IMR-90 (cell line): Measurements from ENCODE around the gene RBP2. TPM values are rescaled to one million over a fixed set of nuclear protein-coding genes. Genes with fewer than 3 reads are reported as not detected.

ENCODE experiments used
- ATAC-seq: fragments of 200-7000 bp; cut with Tn5 transposase; 2 replicates; pipeline ENCODE4 v1.9.1; 2020; ENCODE audit warnings: low read depth, mild to moderate bottlenecking, moderate library complexity
- BruUV-seq: library from RNA; stranded (reverse); fragments of 400-500 nt; replicated peaks from 2 replicates; lab custom pipeline; 2021; lab: Mats Ljungman, UMichigan
- CTCF ChIA-PET: fragments of 300-600 bp; formaldehyde crosslinking; extraction: SDS; loops from one replicate; lab custom pipeline; 2021; ENCODE audit warnings: antibody characterized with exemption; lab: Yijun Ruan, JAX
- POLR2A ChIA-PET: fragments of 300-600 bp; sonication (Branson Sonifier 250); formaldehyde crosslinking; loops from one replicate; lab custom pipeline; 2022; ENCODE audit warnings: antibody characterized with exemption; ENCODE audit not compliant: unreplicated experiment; lab: Charles Lee
- DNase-seq: peaks from one replicate; pipeline ENCODE4 v3.0.0; 2013
- H2AFZ ChIP-seq: replicated peaks from 2 replicates; pipeline ENCODE3; 2013; ENCODE audit warnings: low read length, mild to moderate bottlenecking; ENCODE audit not compliant: poor library complexity
- H2AK5ac ChIP-seq: 2 replicates; pipeline ENCODE4 v1.6.1; 2013; ENCODE audit warnings: low read depth, low read length, inconsistent platforms
- H2AK9ac ChIP-seq: replicated peaks from 2 replicates; pipeline ENCODE3; 2013; ENCODE audit warnings: mild to moderate bottlenecking, low read depth, low read length, moderate library complexity; ENCODE audit not compliant: poor library complexity
- H2BK120ac ChIP-seq: 2 replicates; pipeline ENCODE4 v1.6.1; 2013; ENCODE audit warnings: low read depth, low read length, inconsistent platforms
- H2BK15ac ChIP-seq: 3 replicates; pipeline ENCODE4 v1.6.1; 2013; ENCODE audit warnings: low read depth, low read length, inconsistent platforms
- H2BK20ac ChIP-seq: 2 replicates; pipeline ENCODE4 v1.6.1; 2013; ENCODE audit warnings: low read depth, mild to moderate bottlenecking, inconsistent platforms, low read length, moderate library complexity
- H2BK5ac ChIP-seq: 2 replicates; pipeline ENCODE4 v1.6.1; 2013; ENCODE audit warnings: mild to moderate bottlenecking, low read depth, low read length, inconsistent platforms; ENCODE audit not compliant: poor library complexity, severe bottlenecking
- H3K14ac ChIP-seq: replicated peaks from 2 replicates; pipeline ENCODE4 v1.6.1; 2013; ENCODE audit warnings: low read depth, low read length, inconsistent platforms
- H3K18ac ChIP-seq: 2 replicates; pipeline ENCODE4 v1.6.1; 2013; ENCODE audit warnings: low read depth, low read length, control low read depth
- H3K23ac ChIP-seq: 2 replicates; pipeline ENCODE4 v1.6.1; 2013; ENCODE audit warnings: low read depth, low read length, inconsistent platforms
- H3K27ac ChIP-seq: 2 replicates; pipeline ENCODE4 v1.5.1; 2013; ENCODE audit warnings: mild to moderate bottlenecking, control low read depth, low read length; ENCODE audit not compliant: insufficient read depth
- H3K27me3 ChIP-seq: 2 replicates; pipeline ENCODE4 v1.6.1; 2013; ENCODE audit warnings: low read length; ENCODE audit not compliant: control insufficient read depth, insufficient read depth
- H3K36me3 ChIP-seq: 2 replicates; pipeline ENCODE4 v1.6.1; 2013; ENCODE audit warnings: low read length, mixed read lengths; ENCODE audit not compliant: control insufficient read depth, insufficient read depth
- H3K4ac ChIP-seq: 2 replicates; pipeline ENCODE4 v1.6.1; 2013; ENCODE audit warnings: low read depth, low read length, inconsistent platforms
- H3K4me1 ChIP-seq: 2 replicates; pipeline ENCODE4 v1.6.1; 2013; ENCODE audit warnings: low read length, mixed read lengths; ENCODE audit not compliant: control insufficient read depth, insufficient read depth
- H3K4me2 ChIP-seq: 2 replicates; pipeline ENCODE4 v1.6.1; 2013; ENCODE audit warnings: low read depth, mild to moderate bottlenecking, control low read depth, low read length, moderate library complexity
- H3K4me3 ChIP-seq: 2 replicates; pipeline ENCODE4 v1.5.1; 2013; ENCODE audit warnings: low read depth, mild to moderate bottlenecking, control low read depth, low read length, moderate library complexity; ENCODE audit not compliant: insufficient read depth
- H3K56ac ChIP-seq: 2 replicates; pipeline ENCODE4 v1.6.1; 2013; ENCODE audit warnings: low read length, inconsistent platforms; ENCODE audit not compliant: insufficient read depth; ENCODE audit errors: extremely low read depth
- H3K79me1 ChIP-seq, 2 experiments: 2 replicates each; pipeline ENCODE4 v1.6.1; 2013; ENCODE audit warnings: low read length in 2 of 2, inconsistent platforms in 1 of 2, low read depth in 1 of 2
- H3K9ac ChIP-seq: 2 replicates; pipeline ENCODE4 v1.6.1; 2013; ENCODE audit warnings: low read depth, low read length, control low read depth
- H3K9me1 ChIP-seq: 2 replicates; pipeline ENCODE4 v1.6.1; 2013; ENCODE audit warnings: low read length, inconsistent platforms; ENCODE audit not compliant: insufficient read depth
- H3K9me3 ChIP-seq: 2 replicates; pipeline ENCODE4 v1.6.1; 2013; ENCODE audit warnings: low read length; ENCODE audit not compliant: control insufficient read depth, insufficient read depth
- H4K20me1 ChIP-seq: 2 replicates; pipeline ENCODE4 v1.6.1; 2013; ENCODE audit warnings: low read length, inconsistent platforms; ENCODE audit not compliant: insufficient read depth
- H4K5ac ChIP-seq: 2 replicates; pipeline ENCODE4 v1.6.1; 2013; ENCODE audit warnings: mild to moderate bottlenecking, low read depth, low read length, control low read depth
- H4K8ac ChIP-seq, 2 experiments: 2 replicates each; pipeline ENCODE4 v1.6.1; 2013; ENCODE audit warnings: low read depth in 2 of 2, low read length in 2 of 2, control low read depth in 1 of 2, inconsistent platforms in 1 of 2
- H4K91ac ChIP-seq: 2 replicates; pipeline ENCODE4 v1.6.1; 2013; ENCODE audit warnings: low read depth, low read length, inconsistent platforms; ENCODE audit not compliant: insufficient read depth
- BHLHE40 ChIP-seq: fragments of 150-350 bp; IDR thresholded peaks from 2 replicates; pipeline ENCODE4 v1.6.1; 2016; ENCODE audit warnings: mild to moderate bottlenecking, low read depth, low read length
- CEBPB ChIP-seq: IDR thresholded peaks from 2 replicates; pipeline ENCODE4 v1.6.1; 2012; ENCODE audit warnings: low read depth, low read length, improper control_type of control experiment
- CHD1 ChIP-seq: IDR thresholded peaks from 2 replicates; pipeline ENCODE4 v1.6.1; 2012; ENCODE audit warnings: low read depth, low read length, improper control_type of control experiment
- FOS ChIP-seq: fragments of 150-350 bp; IDR thresholded peaks from 2 replicates; pipeline ENCODE4 v1.6.1; 2016; ENCODE audit warnings: low read depth, low read length
- MAFK ChIP-seq: IDR thresholded peaks from 2 replicates; pipeline ENCODE4 v1.6.1; 2012; ENCODE audit warnings: low read depth, low read length, improper control_type of control experiment
- MAZ ChIP-seq: IDR thresholded peaks from 2 replicates; pipeline ENCODE4 v1.6.1; 2012; ENCODE audit warnings: low read depth, mild to moderate bottlenecking, low read length, improper control_type of control experiment, moderate library complexity, borderline replicate concordance
- MXI1 ChIP-seq: IDR thresholded peaks from 2 replicates; pipeline ENCODE4 v1.6.1; 2012; ENCODE audit warnings: low read depth, mild to moderate bottlenecking, low read length, moderate library complexity, borderline replicate concordance
- NFE2L2 ChIP-seq: fragments of 150-350 bp; IDR thresholded peaks from 2 replicates; pipeline ENCODE4 v1.6.1; 2016; ENCODE audit warnings: low read depth, mild to moderate bottlenecking, low read length
- POLR2A ChIP-seq: IDR thresholded peaks from 2 replicates; pipeline ENCODE4 v1.6.1; 2012; ENCODE audit warnings: mild to moderate bottlenecking, low read depth, low read length
- RAD21 ChIP-seq: IDR thresholded peaks from 2 replicates; pipeline ENCODE4 v1.6.1; 2012; ENCODE audit warnings: low read length, improper control_type of control experiment
- RCOR1 ChIP-seq: IDR thresholded peaks from 2 replicates; pipeline ENCODE4 v1.6.1; 2012; ENCODE audit warnings: mild to moderate bottlenecking, low read length, improper control_type of control experiment; ENCODE audit not compliant: insufficient replicate concordance
- RFX5 ChIP-seq: IDR thresholded peaks from 2 replicates; pipeline ENCODE4 v1.8.0; 2012; ENCODE audit warnings: low read depth, mild to moderate bottlenecking, low read length, moderate library complexity
- SMC3 ChIP-seq: fragments of 150-350 bp; IDR thresholded peaks from 2 replicates; pipeline ENCODE4 v1.6.1; 2016; ENCODE audit warnings: low read depth, mild to moderate bottlenecking, antibody characterized with exemption, low read length, moderate library complexity
- WGBS, 2 experiments: methylation state at CpG; one replicate each; pipeline versions ENCODE4 v1.1.5 to v1.1.7; 2013; ENCODE audit warnings: missing lambda C conversion rate in 2 of 2; ENCODE audit not compliant: insufficient read length in 1 of 2; ENCODE audit errors: extremely low coverage in 2 of 2; 5-methylcytosine and 5-hydroxymethylcytosine counted together
- dilution Hi-C: fragments of 300-500 bp; cut with HindIII; formaldehyde crosslinking; loops from one replicate; pipeline ENCODE4 v1.14.3; 2018; ENCODE audit warnings: low sequenced_read_pairs; ENCODE audit not compliant: unreplicated experiment
- in situ Hi-C: fragments of 300-500 bp; cut with MboI; formaldehyde crosslinking; loops from 3 replicates; pipeline ENCODE4 v1.14.3; 2019; ENCODE audit warnings: low sequenced_read_pairs, inconsistent platforms, mixed read lengths
- intact Hi-C: fragments of 100-400 bp; cut with micrococcal nuclease; formaldehyde crosslinking; loops from 2 replicates; pipeline ENCODE4 v1.10.0; 2022
- polyA plus RNA-seq, 3 experiments: library from polyadenylated mRNA; depleted of rRNA; stranded (reverse); fragments of >200 nt; gene quantifications; 2 replicates each; pipeline ENCODE4 v1.2.3, GENCODE V29; 2012; ENCODE audit warnings: low replicate concordance in 1 of 3
- total RNA-seq: library from RNA; depleted of rRNA; stranded (reverse); fragments of >200 nt; gene quantifications from 2 replicates; pipeline ENCODE4 v1.2.3, GENCODE V29; 2012
- TF ChIP-seq, protein P1 (sequence below): conservative IDR thresholded peaks from 2 replicates; pipeline ENCODE4 v1.5.1; 2012; ENCODE audit warnings: mild to moderate bottlenecking, low read depth, low read length, improper control_type of control experiment
- TF ChIP-seq, protein P2 (sequence below): fragments of 150-350 bp; IDR thresholded peaks from 2 replicates; pipeline ENCODE4 v1.6.1; 2017; ENCODE audit warnings: mild to moderate bottlenecking, antibody characterized with exemption, low read length, low read depth
- TF ChIP-seq, protein P3 (sequence below): fragments of 150-350 bp; IDR thresholded peaks from 2 replicates; pipeline ENCODE4 v1.6.1; 2016; ENCODE audit warnings: low read depth, mild to moderate bottlenecking, low read length, moderate library complexity, borderline replicate concordance

RBP2 gene
- total and polyA plus RNA-seq, 2 of the 4 experiments (the other 2 are of a cell fraction) = not detected

DNA sequence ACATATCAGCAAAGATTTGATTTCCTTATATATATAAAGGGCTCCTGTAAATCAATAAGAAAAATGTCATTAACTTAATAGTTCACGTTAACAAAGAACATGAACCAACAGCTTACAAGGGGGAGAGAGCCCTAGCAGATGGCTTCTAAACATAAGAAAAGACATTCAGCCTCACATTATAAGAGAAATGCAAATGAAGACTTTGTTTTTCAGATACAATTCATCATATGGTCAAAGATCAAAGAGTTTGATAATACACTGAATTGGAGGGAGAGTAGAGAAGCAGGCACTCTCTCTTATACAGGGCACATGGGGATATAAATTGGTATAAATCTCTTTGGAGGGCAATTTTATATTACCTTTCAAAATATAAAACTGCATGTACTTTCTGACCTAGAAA is 21.1 kb downstream of the RBP2 start:
- no peak overlapping the region for H3K18ac ChIP-seq
- H3K4ac ChIP-seq = no peak overlapping the region
- no peak overlapping the region for H3K9ac ChIP-seq
- H3K4me2 ChIP-seq = no peak overlapping the region
- no peak overlapping the region for H2BK15ac ChIP-seq
- H3K36me3 ChIP-seq = no peaks in the 10 kb centered on the region
- CTCF ChIA-PET = no interaction called here
- no CpG with 5 or more reads among the region's 1 CpG for WGBS, 2 experiments
- no peak overlapping the region for H3K27ac ChIP-seq
- H2BK5ac ChIP-seq = no peak overlapping the region
- intact Hi-C loops = no loop called here
- H2AK9ac ChIP-seq = no peak overlapping the region
- TF ChIP-seq SMC3 (no peak), CEBPB (no peak), RCOR1 (no peak), FOS (no peak), RFX5 (no peak), NFE2L2 (no peak), MXI1 (no peak), MAZ (no peak), MAFK (no peak), BHLHE40 (no peak), POLR2A (no peak), RAD21 (no peak), CHD1 (no peak)
- TF ChIP-seq, protein P1, sequence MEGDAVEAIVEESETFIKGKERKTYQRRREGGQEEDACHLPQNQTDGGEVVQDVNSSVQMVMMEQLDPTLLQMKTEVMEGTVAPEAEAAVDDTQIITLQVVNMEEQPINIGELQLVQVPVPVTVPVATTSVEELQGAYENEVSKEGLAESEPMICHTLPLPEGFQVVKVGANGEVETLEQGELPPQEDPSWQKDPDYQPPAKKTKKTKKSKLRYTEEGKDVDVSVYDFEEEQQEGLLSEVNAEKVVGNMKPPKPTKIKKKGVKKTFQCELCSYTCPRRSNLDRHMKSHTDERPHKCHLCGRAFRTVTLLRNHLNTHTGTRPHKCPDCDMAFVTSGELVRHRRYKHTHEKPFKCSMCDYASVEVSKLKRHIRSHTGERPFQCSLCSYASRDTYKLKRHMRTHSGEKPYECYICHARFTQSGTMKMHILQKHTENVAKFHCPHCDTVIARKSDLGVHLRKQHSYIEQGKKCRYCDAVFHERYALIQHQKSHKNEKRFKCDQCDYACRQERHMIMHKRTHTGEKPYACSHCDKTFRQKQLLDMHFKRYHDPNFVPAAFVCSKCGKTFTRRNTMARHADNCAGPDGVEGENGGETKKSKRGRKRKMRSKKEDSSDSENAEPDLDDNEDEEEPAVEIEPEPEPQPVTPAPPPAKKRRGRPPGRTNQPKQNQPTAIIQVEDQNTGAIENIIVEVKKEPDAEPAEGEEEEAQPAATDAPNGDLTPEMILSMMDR = no peak
- TF ChIP-seq, protein P2, sequence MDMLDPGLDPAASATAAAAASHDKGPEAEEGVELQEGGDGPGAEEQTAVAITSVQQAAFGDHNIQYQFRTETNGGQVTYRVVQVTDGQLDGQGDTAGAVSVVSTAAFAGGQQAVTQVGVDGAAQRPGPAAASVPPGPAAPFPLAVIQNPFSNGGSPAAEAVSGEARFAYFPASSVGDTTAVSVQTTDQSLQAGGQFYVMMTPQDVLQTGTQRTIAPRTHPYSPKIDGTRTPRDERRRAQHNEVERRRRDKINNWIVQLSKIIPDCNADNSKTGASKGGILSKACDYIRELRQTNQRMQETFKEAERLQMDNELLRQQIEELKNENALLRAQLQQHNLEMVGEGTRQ = no peak
- TF ChIP-seq, protein P3, sequence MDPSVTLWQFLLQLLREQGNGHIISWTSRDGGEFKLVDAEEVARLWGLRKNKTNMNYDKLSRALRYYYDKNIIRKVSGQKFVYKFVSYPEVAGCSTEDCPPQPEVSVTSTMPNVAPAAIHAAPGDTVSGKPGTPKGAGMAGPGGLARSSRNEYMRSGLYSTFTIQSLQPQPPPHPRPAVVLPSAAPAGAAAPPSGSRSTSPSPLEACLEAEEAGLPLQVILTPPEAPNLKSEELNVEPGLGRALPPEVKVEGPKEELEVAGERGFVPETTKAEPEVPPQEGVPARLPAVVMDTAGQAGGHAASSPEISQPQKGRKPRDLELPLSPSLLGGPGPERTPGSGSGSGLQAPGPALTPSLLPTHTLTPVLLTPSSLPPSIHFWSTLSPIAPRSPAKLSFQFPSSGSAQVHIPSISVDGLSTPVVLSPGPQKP = no peak
- no TSS peak for BruUV-seq
- dilution Hi-C loops = no loop called here
- no peaks in the 10 kb centered on the region for H3K27me3 ChIP-seq
- H3K56ac ChIP-seq = no peak overlapping the region
- no peak overlapping the region for H4K91ac ChIP-seq
- no peaks in the 10 kb centered on the region for H3K4me1 ChIP-seq
- H4K5ac ChIP-seq = no peak overlapping the region
- H3K9me1 ChIP-seq = no peaks in the 10 kb centered on the region
- POLR2A ChIA-PET = no interaction called here
- H4K20me1 ChIP-seq = no peaks in the 10 kb centered on the region
- H2BK20ac ChIP-seq = no peak overlapping the region
- H2AK5ac ChIP-seq = no peak overlapping the region
- no peak overlapping the region for H3K4me3 ChIP-seq
- DNase-seq (no peak), ATAC-seq (no peak)
- no peak overlapping the region for H2BK120ac ChIP-seq
- H3K14ac ChIP-seq = no peak overlapping the region
- H4K8ac ChIP-seq = no peak overlapping the region
- no peaks in the 10 kb centered on the region for H3K79me1 ChIP-seq
- no peak overlapping the region for H2AFZ ChIP-seq
- H3K23ac ChIP-seq = no peak overlapping the region
- no peaks in the 10 kb centered on the region for H3K9me3 ChIP-seq
- in situ Hi-C loops = no loop called here
